KMS-11 (cell line): ENCODE measurements around the gene PLB1.

ENCODE experiments used
- H2AFZ ChIP-seq: fragments of 200-600 bp; sonication (generic); 2 replicates; pipeline ENCODE4 v1.6.1; 2016; ENCODE audit warnings: antibody characterized with exemption, mixed run types, low read depth
- H3K27ac ChIP-seq: fragments of 200-600 bp; sonication (generic); 2 replicates; pipeline ENCODE4 v1.6.1; 2016; ENCODE audit warnings: mild to moderate bottlenecking, mixed run types
- H3K27me3 ChIP-seq: fragments of 200-600 bp; sonication (generic); 2 replicates; pipeline ENCODE4 v1.6.1; 2017; ENCODE audit warnings: mild to moderate bottlenecking, low read depth, mixed run types, moderate library complexity; ENCODE audit not compliant: insufficient read depth
- H3K36me3 ChIP-seq: fragments of 200-600 bp; sonication (generic); 2 replicates; pipeline ENCODE4 v1.6.1; 2017; ENCODE audit warnings: mild to moderate bottlenecking, mixed run types; ENCODE audit not compliant: insufficient read depth
- H3K4me1 ChIP-seq: fragments of 200-600 bp; sonication (generic); 2 replicates; pipeline ENCODE4 v1.6.1; 2016; ENCODE audit warnings: mild to moderate bottlenecking, low read depth, mixed run types; ENCODE audit not compliant: poor library complexity, severe bottlenecking
- H3K4me2 ChIP-seq: fragments of 200-600 bp; sonication (generic); 2 replicates; pipeline ENCODE4 v1.7.0; 2016; ENCODE audit warnings: mild to moderate bottlenecking, mixed run types
- H3K4me3 ChIP-seq: fragments of 200-600 bp; sonication (generic); IDR thresholded peaks from 2 replicates; pipeline ENCODE4 v1.6.1; 2017; ENCODE audit warnings: low read depth, low read length, mixed read lengths; ENCODE audit not compliant: insufficient read depth
- H3K79me2 ChIP-seq: fragments of 200-600 bp; sonication (generic); 2 replicates; pipeline ENCODE4 v1.6.1; 2016; ENCODE audit warnings: low read depth, mixed run types; ENCODE audit not compliant: insufficient read depth
- H3K9ac ChIP-seq: fragments of 200-600 bp; sonication (generic); 2 replicates; pipeline ENCODE4 v1.6.1; 2016; ENCODE audit warnings: mild to moderate bottlenecking, mixed run types
- H4K20me1 ChIP-seq: fragments of 200-600 bp; sonication (generic); 2 replicates; pipeline ENCODE4 v1.6.1; 2016; ENCODE audit warnings: mild to moderate bottlenecking, mixed run types; ENCODE audit not compliant: insufficient read depth
- TF ChIP-seq, protein P1 (sequence below): fragments of 200-600 bp; sonication (generic); conservative IDR thresholded peaks from 2 replicates; pipeline ENCODE4 v1.6.1; 2017; ENCODE audit warnings: low read depth, mild to moderate bottlenecking, antibody characterized with exemption, low read length, moderate library complexity, mixed read lengths

PLB1 gene

DNA sequence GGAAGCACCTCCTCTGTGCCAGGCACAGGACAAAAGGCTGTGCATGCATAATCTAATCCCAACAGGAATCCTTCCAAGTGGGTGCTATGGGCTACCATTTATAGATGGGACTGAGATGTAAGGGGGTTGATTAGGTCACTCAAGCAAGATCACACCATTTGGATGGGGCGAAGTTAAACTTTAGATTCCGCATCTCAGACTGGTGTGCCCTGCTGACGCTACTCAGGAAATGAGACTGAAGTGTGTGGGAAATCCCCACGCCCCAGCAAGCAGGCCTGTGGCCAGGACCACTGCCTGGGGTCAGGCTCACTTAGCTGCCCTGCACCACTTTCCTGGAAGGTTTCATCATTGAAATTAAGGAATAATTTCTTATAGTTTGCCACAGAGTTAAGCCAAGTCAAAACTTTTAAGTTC is 185.3 kb downstream of the PLB1 start:
- Histone ChIP-seq H3K9ac (no peak overlapping the region), H3K4me1 (peaks cover 17% of the 10 kb centered on the region), H3K36me3 (no peaks in the 10 kb centered on the region), H3K27me3 (no peaks in the 10 kb centered on the region), H3K27ac (no peak overlapping the region), H4K20me1 (no peaks in the 10 kb centered on the region), H3K4me2 (peak overlapping the region; percentile 30; the same call in 1 of the 2 replicates), H2AFZ (peak overlapping the region; percentile 32; the same call in 1 of the 2 replicates), H3K4me3 (no peak overlapping the region), H3K79me2 (no peaks in the 10 kb centered on the region)
- TF ChIP-seq, protein P1, sequence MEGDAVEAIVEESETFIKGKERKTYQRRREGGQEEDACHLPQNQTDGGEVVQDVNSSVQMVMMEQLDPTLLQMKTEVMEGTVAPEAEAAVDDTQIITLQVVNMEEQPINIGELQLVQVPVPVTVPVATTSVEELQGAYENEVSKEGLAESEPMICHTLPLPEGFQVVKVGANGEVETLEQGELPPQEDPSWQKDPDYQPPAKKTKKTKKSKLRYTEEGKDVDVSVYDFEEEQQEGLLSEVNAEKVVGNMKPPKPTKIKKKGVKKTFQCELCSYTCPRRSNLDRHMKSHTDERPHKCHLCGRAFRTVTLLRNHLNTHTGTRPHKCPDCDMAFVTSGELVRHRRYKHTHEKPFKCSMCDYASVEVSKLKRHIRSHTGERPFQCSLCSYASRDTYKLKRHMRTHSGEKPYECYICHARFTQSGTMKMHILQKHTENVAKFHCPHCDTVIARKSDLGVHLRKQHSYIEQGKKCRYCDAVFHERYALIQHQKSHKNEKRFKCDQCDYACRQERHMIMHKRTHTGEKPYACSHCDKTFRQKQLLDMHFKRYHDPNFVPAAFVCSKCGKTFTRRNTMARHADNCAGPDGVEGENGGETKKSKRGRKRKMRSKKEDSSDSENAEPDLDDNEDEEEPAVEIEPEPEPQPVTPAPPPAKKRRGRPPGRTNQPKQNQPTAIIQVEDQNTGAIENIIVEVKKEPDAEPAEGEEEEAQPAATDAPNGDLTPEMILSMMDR = no peak

DNA sequence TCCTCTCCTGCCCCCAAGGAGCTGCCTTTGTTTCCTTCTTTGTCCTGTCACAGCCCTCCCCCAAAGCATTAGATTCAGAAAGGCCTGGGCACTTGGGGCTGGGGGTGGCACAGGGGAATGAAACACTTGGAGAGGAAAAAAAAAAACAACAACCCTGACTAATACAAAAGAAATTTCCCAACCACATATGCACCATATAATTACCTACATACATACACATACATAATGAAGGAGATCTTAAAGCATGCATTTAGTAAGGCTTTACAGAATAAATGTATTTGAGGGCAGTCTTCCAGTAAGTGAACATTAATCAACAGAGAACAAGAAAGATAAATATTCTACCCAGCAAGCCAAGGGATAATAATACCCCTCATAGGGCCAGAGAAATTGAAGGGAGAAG is 185.7 kb downstream of the PLB1 start:
- no peak overlapping the region for H3K9ac ChIP-seq
- peaks cover 17% of the 10 kb centered on the region for H3K4me1 ChIP-seq
- H3K4me2 ChIP-seq = peak overlapping the region; percentile 30; the same call in 1 of the 2 replicates
- TF ChIP-seq, protein P1 = no peak
- H4K20me1 ChIP-seq = no peaks in the 10 kb centered on the region
- H3K27ac ChIP-seq = no peak overlapping the region
- H3K36me3 ChIP-seq = no peaks in the 10 kb centered on the region
- H3K27me3 ChIP-seq = no peaks in the 10 kb centered on the region
- 0 out of 2 replicates have a peak overlapping the region, but pooled peaks have one; percentile 32 for H2AFZ ChIP-seq
- no peaks in the 10 kb centered on the region for H3K79me2 ChIP-seq
- H3K4me3 ChIP-seq = no peak overlapping the region

DNA sequence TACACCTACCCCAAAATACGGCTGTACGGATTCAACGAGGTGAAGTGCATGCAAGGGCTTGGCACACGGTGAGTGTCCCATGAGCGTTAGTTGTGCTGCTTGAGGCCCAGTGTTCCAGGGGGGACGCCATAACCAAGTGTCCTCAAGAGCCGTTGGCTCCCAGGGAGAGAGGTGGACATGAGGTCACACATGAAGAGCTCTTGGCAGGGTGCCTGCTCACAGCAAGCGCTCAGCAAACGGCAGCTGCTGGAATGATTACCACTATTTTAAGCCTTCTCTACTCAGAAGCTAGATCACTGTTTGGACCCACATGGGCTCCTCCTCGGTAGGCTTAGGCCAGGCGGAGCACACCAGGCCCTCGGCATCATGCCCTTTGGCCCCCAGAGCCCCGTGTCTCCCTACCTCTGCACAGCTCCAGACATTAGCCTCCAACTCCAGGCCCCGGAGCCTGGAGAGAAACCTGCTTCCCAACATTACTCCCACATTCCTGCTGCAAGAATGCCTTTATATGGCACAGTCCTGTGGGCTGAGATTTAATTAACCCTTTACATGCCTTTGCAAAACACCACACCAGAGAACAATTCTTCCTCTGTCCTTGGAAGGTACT is 187.3 kb downstream of the PLB1 start:
- no peak overlapping the region for H3K4me3 ChIP-seq

DNA sequence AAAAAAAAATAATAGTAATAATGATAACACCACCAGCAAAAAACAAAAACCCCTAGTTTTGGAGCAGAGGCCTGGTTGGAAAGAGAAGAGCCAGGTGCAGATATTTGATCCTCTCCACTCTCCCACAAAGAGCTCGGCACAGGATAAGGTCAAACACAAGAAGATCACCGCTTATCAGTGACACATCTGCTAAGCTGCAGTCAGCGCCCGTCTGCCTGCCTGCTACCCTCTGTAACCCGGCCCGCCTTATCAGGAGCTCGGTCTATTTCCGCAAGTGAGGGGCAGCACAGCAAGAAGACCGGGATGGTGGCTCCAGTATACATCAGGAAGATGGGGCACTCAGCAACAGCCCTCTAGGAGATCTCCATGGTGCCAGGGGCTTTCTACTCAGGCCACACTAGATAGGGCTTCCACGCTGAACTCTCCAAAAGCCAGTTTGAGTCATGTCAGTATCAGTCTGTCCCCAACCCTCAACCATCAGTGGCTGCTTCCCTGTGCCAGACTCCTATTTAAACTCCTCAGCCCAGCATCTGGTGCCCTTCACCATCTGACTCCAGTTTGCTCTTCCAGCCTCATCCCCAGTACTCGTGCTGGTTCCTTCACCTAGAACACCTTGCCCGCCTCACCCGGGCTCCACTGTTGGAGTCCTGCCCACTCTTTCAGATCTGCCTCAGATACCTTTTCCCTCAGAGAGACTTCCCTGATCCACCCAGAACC is 188.4 kb downstream of the PLB1 start:
- Histone ChIP-seq H3K27me3 (no peaks in the 10 kb centered on the region), H3K27ac (no peak overlapping the region), H3K79me2 (no peaks in the 10 kb centered on the region), H3K4me1 (peaks cover 17% of the 10 kb centered on the region), H3K9ac (no peak overlapping the region), H3K4me2 (no peak overlapping the region), H3K36me3 (no peaks in the 10 kb centered on the region), H2AFZ (no peak overlapping the region), H4K20me1 (no peaks in the 10 kb centered on the region), H3K4me3 (no peak overlapping the region)
- TF ChIP-seq, protein P1 = no peak

More for the DNA sequence above, 187.3 kb downstream of the PLB1 start:
- Histone ChIP-seq H3K4me1 (peaks cover 17% of the 10 kb centered on the region), H2AFZ (no peak overlapping the region), H3K27ac (no peak overlapping the region), H4K20me1 (no peaks in the 10 kb centered on the region), H3K27me3 (no peaks in the 10 kb centered on the region), H3K36me3 (no peaks in the 10 kb centered on the region), H3K4me2 (no peak overlapping the region), H3K9ac (no peak overlapping the region), H3K79me2 (no peaks in the 10 kb centered on the region)
- TF ChIP-seq, protein P1 = no peak
